PFSK-1 (cell line): ENCODE results near the gene EXOC6B.

ENCODE experiments used
- FOXP2 ChIP-seq: optimal IDR thresholded peaks from 2 replicates; pipeline ENCODE3; 2011; ENCODE audit warnings: borderline replicate concordance, control low read depth, inconsistent platforms; ENCODE audit not compliant: insufficient read depth; ENCODE audit errors: extremely low read length, extremely low read depth
- POLR2AphosphoS5 ChIP-seq: IDR thresholded peaks from 2 replicates; pipeline ENCODE4 v1.6.1; 2012; ENCODE audit warnings: low read depth, mild to moderate bottlenecking, control low read depth, low read length, moderate library complexity
- SIN3A ChIP-seq: IDR thresholded peaks from 2 replicates; pipeline ENCODE4 v1.6.1; 2012; ENCODE audit warnings: mild to moderate bottlenecking, low read length, moderate library complexity, borderline replicate concordance; ENCODE audit not compliant: insufficient read depth
- TAF1 ChIP-seq: IDR thresholded peaks from 2 replicates; pipeline ENCODE4 v1.6.1; 2012; ENCODE audit warnings: low read length, control low read depth, borderline replicate concordance; ENCODE audit not compliant: insufficient read depth
- TF ChIP-seq, protein P1 (sequence below), 2 experiments: IDR thresholded peaks; 2 replicates each; pipeline versions ENCODE4 v1.6.1 to v1.8.0; 2011 to 2012; ENCODE audit warnings: low read depth in 2 of 2, low read length in 2 of 2, control low read depth in 1 of 2, inconsistent platforms in 1 of 2, mild to moderate bottlenecking in 1 of 2, moderate library complexity in 1 of 2; ENCODE audit not compliant: insufficient read depth in 1 of 2

EXOC6B gene

GRCh38 chr2:72743481-72743880 lies 82.4 kb downstream of the EXOC6B start:
- TF ChIP-seq, protein P1, sequence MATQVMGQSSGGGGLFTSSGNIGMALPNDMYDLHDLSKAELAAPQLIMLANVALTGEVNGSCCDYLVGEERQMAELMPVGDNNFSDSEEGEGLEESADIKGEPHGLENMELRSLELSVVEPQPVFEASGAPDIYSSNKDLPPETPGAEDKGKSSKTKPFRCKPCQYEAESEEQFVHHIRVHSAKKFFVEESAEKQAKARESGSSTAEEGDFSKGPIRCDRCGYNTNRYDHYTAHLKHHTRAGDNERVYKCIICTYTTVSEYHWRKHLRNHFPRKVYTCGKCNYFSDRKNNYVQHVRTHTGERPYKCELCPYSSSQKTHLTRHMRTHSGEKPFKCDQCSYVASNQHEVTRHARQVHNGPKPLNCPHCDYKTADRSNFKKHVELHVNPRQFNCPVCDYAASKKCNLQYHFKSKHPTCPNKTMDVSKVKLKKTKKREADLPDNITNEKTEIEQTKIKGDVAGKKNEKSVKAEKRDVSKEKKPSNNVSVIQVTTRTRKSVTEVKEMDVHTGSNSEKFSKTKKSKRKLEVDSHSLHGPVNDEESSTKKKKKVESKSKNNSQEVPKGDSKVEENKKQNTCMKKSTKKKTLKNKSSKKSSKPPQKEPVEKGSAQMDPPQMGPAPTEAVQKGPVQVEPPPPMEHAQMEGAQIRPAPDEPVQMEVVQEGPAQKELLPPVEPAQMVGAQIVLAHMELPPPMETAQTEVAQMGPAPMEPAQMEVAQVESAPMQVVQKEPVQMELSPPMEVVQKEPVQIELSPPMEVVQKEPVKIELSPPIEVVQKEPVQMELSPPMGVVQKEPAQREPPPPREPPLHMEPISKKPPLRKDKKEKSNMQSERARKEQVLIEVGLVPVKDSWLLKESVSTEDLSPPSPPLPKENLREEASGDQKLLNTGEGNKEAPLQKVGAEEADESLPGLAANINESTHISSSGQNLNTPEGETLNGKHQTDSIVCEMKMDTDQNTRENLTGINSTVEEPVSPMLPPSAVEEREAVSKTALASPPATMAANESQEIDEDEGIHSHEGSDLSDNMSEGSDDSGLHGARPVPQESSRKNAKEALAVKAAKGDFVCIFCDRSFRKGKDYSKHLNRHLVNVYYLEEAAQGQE (IDR thresholded peaks at IDR 0.05; ENCODE audit: insufficient read depth in 1 of 2, low read depth in 2 of 2, low read length in 2 of 2), result no peak
- TF ChIP-seq SIN3A (no peak), POLR2AphosphoS5 (no peak), TAF1 (no peak), FOXP2 (no peak)

GRCh38 chr2:72738096-72738495 lies 87.7 kb downstream of the EXOC6B start:
- TF ChIP-seq POLR2AphosphoS5, result no peak
- TF ChIP-seq SIN3A, result no peak
- TF ChIP-seq, protein P1 (IDR thresholded peaks at IDR 0.05; ENCODE audit: insufficient read depth in 1 of 2, low read depth in 2 of 2, low read length in 2 of 2), result no peak
- no peak for TF ChIP-seq FOXP2
- no peak for TF ChIP-seq TAF1

DNA sequence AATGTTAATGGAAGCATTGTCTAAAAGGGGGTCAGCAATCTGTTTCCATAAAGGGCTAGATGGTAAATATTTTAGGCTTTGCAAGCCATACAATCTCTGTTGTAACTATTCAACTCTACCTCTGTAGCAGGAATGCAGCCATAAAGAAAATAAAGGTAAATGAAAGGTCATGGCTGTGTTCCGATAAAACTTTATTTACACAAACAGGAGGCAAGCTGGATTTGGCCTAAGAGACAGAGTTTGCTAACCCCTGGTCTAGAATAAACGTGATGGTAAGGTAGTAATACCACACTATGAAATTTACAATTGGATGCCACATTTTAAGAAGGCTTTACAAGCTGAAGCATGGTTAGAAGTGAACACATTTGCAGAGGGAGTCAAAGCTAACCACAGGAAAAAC lies 91.4 kb downstream of the EXOC6B start:
- TF ChIP-seq SIN3A, result no peak
- TF ChIP-seq POLR2AphosphoS5, result no peak
- TF ChIP-seq, protein P1 (IDR thresholded peaks at IDR 0.05; ENCODE audit: insufficient read depth in 1 of 2, low read depth in 2 of 2, low read length in 2 of 2), result no peak

- TF ChIP-seq POLR2AphosphoS5, result no peak
- TF ChIP-seq FOXP2, result no peak
- TF ChIP-seq TAF1, result no peak
- no peak for TF ChIP-seq SIN3A
- TF ChIP-seq, protein P1 (IDR thresholded peaks at IDR 0.05; ENCODE audit: insufficient read depth in 1 of 2, low read depth in 2 of 2, low read length in 2 of 2), result no peak
These were observed 94.7 kb downstream of the EXOC6B start for GRCh38 chr2:72731116-72731515.

GRCh38 chr2:72727356-72727755 lies 98.5 kb downstream of the EXOC6B start:
- TF ChIP-seq SIN3A, result no peak
- no peak for TF ChIP-seq TAF1
- TF ChIP-seq, protein P1 (IDR thresholded peaks at IDR 0.05; ENCODE audit: insufficient read depth in 1 of 2, low read depth in 2 of 2, low read length in 2 of 2), result no peak
- no peak for TF ChIP-seq POLR2AphosphoS5
- TF ChIP-seq FOXP2, result no peak
